Stimulated activated effector memory CD8-positive, alpha-beta T cell treated with anti-CD3 and anti-CD28 coated beads, Interleukin-12 subunit alpha, Interleukin-12 subunit beta, amount 100 ng/mL, for 72 hours (primary cell): Measurements from ENCODE around the gene TPPP3.

Experiments used
- ATAC-seq: fragments of 150-1000 bp; cut with Tn5 transposase; 2 replicates; pipeline ENCODE4 v1.10.0; 2021
- DNase-seq, 2 donors: peaks; one replicate each; pipeline ENCODE4 v3.0.0; 2021 to 2022; ENCODE audit warnings: low spot score in 2 of 2
- H3K27ac Mint-ChIP-seq: one replicate; pipeline ENCODE4 v1.8.0; 2022; ENCODE audit warnings: mild to moderate bottlenecking, mixed read lengths
- H3K36me3 Mint-ChIP-seq: one replicate; pipeline ENCODE4 v1.8.0; 2022; ENCODE audit warnings: mild to moderate bottlenecking, mixed read lengths
- H3K4me1 Mint-ChIP-seq: one replicate; pipeline ENCODE4 v1.8.0; 2022; ENCODE audit warnings: mixed read lengths
- H3K4me3 Mint-ChIP-seq: one replicate; pipeline ENCODE4 v1.8.0; 2022; ENCODE audit warnings: mild to moderate bottlenecking, mixed read lengths
- H3K9me3 Mint-ChIP-seq: one replicate; pipeline ENCODE4 v1.8.0; 2022; ENCODE audit warnings: mixed read lengths

TPPP3 gene

DNA sequence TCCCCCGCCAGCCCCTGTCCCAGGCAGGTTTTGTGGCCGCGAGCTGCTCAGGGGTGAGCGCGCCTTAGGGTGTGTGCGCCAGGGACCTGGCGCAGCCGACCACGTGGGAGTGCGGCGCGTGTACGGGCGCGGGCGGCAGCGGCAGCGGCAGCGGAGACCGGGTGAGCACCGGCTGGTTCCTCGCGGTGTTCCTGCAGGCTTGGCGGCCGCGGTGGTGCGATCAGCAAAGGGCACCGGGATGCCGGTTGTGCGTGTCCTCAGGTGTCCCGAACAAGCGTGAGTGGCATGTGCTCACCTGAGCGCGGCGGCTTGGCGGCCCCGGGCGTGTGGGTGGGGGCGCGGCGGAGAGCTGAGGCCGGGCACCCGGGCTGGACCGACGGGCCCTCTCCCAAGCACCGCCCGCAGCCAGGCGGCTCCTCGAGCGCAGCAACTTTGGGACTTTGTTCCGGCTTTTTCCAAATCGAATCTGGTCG lies 37.2 kb upstream of the TPPP3 start:
- ATAC-seq (peak; percentile 47), DNase-seq (peak in 1 of 2 donors; percentile 65)
- H3K4me1 Mint-ChIP-seq: peaks cover 11% of the 10 kb centered on the region

DNA sequence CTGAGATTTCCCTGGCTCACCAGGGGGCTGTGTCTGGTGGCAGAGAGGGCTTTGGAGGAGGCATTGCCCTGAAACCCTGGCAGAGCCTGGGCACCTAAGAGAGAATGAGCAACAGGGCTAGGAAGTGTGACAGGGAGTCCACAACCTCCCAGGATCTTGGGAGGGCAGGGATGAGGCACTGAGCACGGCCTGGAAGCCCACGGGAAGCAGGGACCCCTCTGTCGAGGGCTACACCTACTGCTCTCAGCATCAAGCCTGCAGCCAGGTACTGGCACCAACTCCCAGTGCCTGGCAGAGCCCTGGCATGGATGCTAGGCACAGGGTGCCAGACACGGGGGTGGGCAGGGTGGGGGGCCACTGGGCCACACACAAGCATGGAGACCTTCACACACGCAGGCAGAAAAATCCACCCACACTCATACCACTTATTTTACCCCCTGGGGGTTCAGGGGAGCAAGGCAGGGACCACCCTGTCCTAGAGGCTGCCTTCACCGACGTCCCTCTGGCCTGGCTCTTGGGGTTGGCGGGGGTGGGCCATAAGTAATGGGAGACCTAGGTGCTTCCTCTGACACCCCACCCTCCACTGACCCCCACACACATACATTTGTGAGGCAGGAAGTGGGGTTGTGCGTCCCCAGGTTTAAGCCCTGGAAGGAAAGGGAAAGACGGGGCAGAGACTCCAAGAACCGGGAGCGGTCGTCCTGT lies 36.7 kb upstream of the TPPP3 start:
- ATAC-seq (no peak), DNase-seq (no peak)
- Mint-ChIP-seq H3K4me3 (peak overlapping the region; percentile 75), H3K27ac (no peak overlapping the region), H3K36me3 (no peaks in the 10 kb centered on the region), H3K4me1 (peaks cover 11% of the 10 kb centered on the region), H3K9me3 (no peaks in the 10 kb centered on the region)

More for the DNA sequence above, 37.2 kb upstream of the TPPP3 start:
- H3K27ac Mint-ChIP-seq: no peak overlapping the region
- peak overlapping the region; percentile 75 for H3K4me3 Mint-ChIP-seq
- no peaks in the 10 kb centered on the region for H3K9me3 Mint-ChIP-seq
- no peaks in the 10 kb centered on the region for H3K36me3 Mint-ChIP-seq

DNA sequence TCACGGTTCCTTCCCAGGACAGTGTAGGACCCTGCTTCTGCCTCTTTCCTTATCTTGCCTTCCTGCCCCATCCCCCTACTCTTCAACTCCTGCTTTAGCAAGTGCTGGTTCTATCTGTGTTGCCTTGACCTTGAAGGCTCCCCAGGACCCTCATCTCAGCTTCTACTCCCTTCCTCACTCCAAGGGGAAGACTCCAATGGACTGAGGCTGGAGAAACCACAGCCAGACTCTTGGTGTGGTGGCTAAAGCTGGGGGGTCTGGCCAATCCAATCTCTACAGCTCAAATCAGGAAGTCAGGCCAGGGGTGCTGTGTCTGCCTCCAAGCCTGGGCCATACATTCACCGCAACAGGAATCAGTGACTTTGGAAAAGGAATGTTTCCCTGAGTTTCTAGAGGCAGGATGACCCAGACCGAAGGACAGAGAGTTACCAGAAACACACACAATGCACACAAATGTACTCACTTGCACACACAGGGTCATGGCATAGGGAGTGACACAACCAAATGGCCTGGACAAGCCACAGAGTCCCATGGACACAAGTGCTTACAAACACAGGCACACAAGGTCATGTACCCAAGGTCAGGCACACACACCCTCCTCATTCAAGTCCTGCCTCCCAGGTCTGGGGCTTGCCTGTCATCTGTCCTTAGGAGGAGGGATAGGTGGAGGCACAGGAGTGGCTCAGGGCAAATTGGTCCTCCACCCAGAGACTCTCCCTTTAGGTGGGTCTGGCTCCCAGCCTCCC lies 35.9 kb upstream of the TPPP3 start:
- H3K4me1 Mint-ChIP-seq: peaks cover 8% of the 10 kb centered on the region
- H3K36me3 Mint-ChIP-seq: no peaks in the 10 kb centered on the region
- H3K4me3 Mint-ChIP-seq: peak overlapping the region; percentile 75
- DNase-seq (peak in 1 of 2 donors; percentile 55), ATAC-seq (no peak)
- H3K9me3 Mint-ChIP-seq: no peaks in the 10 kb centered on the region
- H3K27ac Mint-ChIP-seq: peak overlapping the region; percentile 29

DNA sequence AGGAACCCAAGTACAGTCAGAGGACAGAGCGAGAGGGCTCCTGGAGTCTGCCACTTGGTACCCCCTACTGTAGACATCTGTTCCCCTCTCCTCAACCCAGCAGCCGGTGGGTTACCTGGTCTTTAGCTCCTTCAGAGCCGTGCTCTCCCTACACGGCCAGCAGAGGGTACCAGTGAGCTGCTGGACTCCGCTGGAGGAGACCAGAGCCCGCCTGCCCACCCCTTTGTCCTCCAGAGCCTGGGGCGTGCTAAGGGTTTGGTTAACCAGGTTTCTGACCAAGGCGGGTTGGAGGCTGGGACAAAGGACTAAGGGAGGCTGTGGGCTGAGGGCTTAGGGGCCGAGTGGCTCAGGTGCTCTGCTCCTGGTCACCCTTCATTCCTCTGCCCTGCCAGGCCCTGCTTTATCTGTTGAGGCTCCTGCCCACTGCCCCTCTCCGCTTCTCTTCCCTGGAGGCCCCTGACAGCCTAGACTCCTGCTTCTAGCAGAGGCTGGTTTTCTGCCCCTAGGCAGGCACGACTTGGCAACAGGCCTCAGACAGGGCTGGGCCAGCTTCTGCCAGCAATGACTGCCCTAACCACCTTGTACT lies 34.9 kb upstream of the TPPP3 start:
- Mint-ChIP-seq H3K36me3 (no peaks in the 10 kb centered on the region), H3K27ac (peak overlapping the region; percentile 29), H3K9me3 (no peaks in the 10 kb centered on the region), H3K4me1 (peaks cover 6% of the 10 kb centered on the region), H3K4me3 (no peak overlapping the region)
- peak; percentile 58 to 83 for DNase-seq
- peak; percentile 76 for ATAC-seq

DNA sequence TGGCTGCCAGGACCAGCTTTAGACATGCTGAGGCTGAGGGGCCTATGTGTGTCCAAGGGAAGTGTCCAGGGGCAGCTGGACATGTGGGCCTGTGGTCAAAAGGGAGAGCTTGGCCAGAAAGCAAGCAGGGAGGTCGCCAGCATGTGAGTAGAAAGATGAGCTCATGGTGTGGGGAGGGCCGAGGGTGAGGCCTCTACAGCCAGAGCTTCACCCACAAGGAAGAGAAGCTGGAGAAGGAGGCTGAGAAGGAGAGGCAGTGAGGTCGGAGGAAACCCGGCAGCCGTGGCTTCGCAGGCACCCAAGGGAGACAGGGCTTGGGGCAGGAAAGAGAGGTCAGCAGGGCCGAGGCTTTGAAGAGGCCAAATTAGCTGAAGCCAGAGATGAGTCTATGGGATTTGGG lies 33.7 kb upstream of the TPPP3 start:
- ATAC-seq (no peak), DNase-seq (no peak)
- Mint-ChIP-seq H3K27ac (no peak overlapping the region), H3K4me3 (no peak overlapping the region), H3K9me3 (no peaks in the 10 kb centered on the region), H3K36me3 (no peaks in the 10 kb centered on the region), H3K4me1 (peaks cover 6% of the 10 kb centered on the region)

DNA sequence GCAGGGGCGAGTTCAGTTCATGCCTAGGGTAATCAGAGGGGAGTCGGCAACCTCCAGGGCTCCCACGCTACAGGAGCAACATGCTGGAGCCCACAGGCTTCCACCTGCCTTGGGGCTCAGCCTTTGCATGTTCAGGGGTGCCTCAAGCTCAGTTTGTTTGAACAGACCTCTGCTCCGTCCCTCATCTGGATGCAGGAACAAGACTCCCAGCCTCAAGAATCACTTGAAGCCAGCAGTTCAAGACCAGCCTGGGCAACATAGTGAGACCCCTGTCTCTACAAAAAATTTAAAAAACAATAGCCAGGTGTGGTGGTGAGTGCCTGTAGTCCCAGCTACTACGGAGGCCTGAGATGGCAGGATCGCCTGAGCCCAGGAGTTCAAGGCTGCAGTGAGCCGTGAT lies 32.7 kb upstream of the TPPP3 start:
- DNase-seq (no peak), ATAC-seq (no peak)
- no peaks in the 10 kb centered on the region for H3K9me3 Mint-ChIP-seq
- no peak overlapping the region for H3K27ac Mint-ChIP-seq
- peaks cover 6% of the 10 kb centered on the region for H3K4me1 Mint-ChIP-seq
- no peak overlapping the region for H3K4me3 Mint-ChIP-seq
- H3K36me3 Mint-ChIP-seq: no peaks in the 10 kb centered on the region

DNA sequence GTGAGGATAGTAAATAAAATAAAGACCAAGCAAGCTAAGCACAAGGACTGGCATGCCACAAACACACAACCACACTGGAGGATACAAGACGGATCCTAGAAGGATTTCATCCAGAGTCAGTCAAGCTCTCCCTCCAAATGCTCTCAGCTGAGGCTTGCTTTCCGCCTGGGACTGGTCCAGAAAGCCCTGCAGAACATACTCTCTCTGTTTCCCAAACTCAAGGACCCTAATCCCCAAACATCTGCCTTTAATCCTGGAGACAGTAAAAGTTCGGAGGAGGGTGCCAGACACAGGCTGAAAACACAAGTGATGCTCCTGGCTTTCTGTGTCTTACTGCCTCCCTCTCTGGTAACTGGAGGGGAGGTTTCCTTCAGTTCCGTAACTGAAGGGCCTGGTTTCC lies 32.3 kb upstream of the TPPP3 start:
- DNase-seq: no peak
- H3K36me3 Mint-ChIP-seq: no peaks in the 10 kb centered on the region
- peaks cover 5% of the 10 kb centered on the region for H3K4me1 Mint-ChIP-seq
- H3K4me3 Mint-ChIP-seq: no peak overlapping the region
- no peaks in the 10 kb centered on the region for H3K9me3 Mint-ChIP-seq
- H3K27ac Mint-ChIP-seq: no peak overlapping the region
- no peak for ATAC-seq

DNA sequence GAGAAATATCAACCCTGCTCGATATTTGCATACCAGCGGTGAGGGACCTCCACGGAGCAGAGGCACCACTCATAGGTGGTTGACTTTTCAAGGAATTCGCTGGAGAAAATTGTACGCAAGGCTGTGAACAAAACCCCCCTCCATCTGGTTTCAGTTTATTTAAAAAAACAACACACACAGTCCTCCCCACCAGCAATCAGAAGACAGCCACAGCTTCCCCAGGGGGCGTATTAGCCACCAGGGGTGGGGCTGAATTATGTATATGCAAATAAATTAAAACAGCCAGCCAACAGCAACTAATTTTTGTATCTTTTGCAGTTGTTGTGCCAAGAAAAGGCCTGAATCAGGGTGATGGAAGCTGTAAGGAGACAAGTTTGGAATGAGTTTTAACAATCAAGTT lies 31.8 kb upstream of the TPPP3 start:
- Mint-ChIP-seq H3K4me3 (no peak overlapping the region), H3K36me3 (no peaks in the 10 kb centered on the region), H3K9me3 (no peaks in the 10 kb centered on the region), H3K27ac (no peak overlapping the region), H3K4me1 (peaks cover under 1% of the 10 kb centered on the region)
- DNase-seq (no peak), ATAC-seq (no peak)

DNA sequence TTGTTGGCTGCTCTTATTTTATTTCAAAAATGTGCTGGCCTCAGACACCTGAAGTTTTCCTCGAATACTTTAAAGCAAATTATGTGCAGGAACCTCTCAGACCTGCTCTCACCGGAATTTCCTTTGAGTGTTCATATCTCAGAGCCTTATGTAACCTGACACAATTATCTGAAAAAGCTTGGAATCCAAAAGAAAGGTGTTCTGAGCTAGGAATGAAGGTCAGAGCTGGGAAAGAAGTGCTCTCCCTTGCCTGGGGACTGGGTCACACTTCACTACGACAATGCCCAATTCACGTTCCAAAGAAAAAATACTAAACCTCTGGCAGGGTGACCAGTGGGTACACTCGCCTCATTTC lies 30.9 kb upstream of the TPPP3 start:
- H3K4me3 Mint-ChIP-seq: no peak overlapping the region
- H3K4me1 Mint-ChIP-seq: no peaks in the 10 kb centered on the region
- H3K36me3 Mint-ChIP-seq: no peaks in the 10 kb centered on the region
- no peak for ATAC-seq
- no peaks in the 10 kb centered on the region for H3K9me3 Mint-ChIP-seq
- DNase-seq: no peak
- no peak overlapping the region for H3K27ac Mint-ChIP-seq

DNA sequence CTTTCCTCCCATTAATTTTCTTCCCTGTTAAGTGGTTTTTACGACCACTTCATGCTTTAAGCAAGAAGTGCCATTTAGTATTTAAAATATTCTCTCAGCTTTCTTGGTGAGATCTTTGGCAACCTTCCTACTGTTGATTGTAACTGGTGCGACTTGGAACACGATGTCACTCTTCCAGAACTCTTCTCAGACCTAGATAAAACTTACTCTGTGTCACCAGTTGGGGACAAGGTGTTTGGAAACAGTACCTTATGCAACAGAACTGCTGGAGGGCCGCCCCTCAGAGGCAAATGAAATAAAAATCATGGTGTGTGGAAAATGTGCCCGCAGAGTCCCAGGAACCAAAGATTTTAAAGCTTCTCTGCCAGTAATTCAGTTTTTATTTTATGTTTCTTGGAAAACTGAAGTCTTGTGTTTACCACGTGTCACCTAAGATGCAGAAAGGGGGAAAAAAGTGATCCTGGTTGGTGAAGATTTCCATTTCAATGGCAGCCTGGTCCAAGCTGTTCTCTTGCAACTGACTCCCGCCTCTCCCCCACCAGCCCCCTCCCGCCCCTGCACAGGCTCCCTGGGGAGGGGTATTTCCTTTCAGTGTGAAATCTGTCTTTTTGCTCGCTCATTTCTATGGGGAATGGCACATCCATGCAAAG lies 30.4 kb upstream of the TPPP3 start:
- Mint-ChIP-seq H3K36me3 (no peaks in the 10 kb centered on the region), H3K4me3 (no peak overlapping the region), H3K4me1 (no peaks in the 10 kb centered on the region), H3K9me3 (no peaks in the 10 kb centered on the region), H3K27ac (no peak overlapping the region)
- DNase-seq (no peak), ATAC-seq (no peak)

DNA sequence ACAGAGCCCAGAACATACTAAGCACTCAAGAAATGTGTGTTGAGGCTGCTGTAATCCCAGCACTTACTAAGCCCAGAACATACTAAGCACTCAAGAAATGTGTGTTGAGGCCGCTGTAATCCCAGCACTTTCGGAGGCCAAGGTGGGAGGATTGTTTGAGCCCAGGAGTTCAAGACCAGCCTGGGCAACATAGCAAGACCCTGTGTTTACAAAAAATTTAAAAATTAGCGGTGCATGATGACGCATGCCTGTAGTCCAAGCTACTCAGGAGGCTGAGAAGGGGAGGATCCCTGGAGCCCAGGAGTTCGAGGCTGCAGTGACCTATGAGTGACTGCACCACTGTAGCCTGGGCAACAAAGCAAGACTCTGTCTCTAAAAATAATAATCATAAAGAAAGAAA lies 29.7 kb upstream of the TPPP3 start:
- ATAC-seq: no peak
- no peak overlapping the region for H3K27ac Mint-ChIP-seq
- no peaks in the 10 kb centered on the region for H3K9me3 Mint-ChIP-seq
- H3K4me1 Mint-ChIP-seq: no peaks in the 10 kb centered on the region
- no peak for DNase-seq
- no peaks in the 10 kb centered on the region for H3K36me3 Mint-ChIP-seq
- H3K4me3 Mint-ChIP-seq: no peak overlapping the region

DNA sequence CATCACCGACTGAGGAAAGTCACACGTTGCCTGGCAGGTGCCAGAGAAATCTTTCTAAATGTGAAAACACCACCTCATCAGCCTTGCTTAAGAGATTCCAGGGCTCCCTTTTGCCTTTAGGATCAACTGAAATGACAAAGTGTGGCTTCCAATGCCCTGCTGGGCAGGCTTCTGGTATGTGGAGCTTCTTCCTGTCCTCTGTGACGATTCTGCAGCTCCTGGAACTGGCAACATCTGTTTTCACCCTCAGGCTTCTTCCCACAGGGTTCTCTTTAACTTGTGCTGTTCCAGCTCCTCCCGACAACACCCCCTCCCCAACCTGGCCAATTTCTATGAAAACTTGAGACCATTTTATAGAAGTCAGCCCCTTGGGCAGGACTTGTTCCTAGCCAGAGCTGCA lies 27.7 kb upstream of the TPPP3 start:
- no peak overlapping the region for H3K4me3 Mint-ChIP-seq
- peaks cover 6% of the 10 kb centered on the region for H3K4me1 Mint-ChIP-seq
- no peaks in the 10 kb centered on the region for H3K9me3 Mint-ChIP-seq
- H3K36me3 Mint-ChIP-seq: no peaks in the 10 kb centered on the region
- DNase-seq: no peak
- H3K27ac Mint-ChIP-seq: no peak overlapping the region
- no peak for ATAC-seq

DNA sequence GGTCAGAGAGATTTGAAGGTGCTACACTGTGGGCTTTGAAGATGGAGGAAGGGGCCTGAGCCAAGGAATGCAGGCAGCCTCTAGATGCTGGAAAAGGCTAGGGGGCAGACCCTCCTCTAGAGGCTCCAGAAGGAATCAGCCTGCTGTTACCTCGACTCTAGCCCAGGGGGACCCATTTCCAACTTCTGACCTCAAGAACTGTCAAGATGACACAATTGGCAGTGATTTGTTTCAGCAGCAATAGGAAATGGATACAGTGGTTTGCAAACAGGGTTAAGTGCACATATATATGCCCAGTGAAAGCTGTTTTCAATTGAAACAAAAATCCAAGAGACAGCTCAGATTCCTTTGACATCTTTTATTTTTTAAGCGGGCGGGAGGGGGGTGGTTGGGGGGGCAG lies 26.6 kb upstream of the TPPP3 start:
- H3K4me3 Mint-ChIP-seq: no peak overlapping the region
- ATAC-seq (no peak), DNase-seq (no peak)
- H3K36me3 Mint-ChIP-seq: no peaks in the 10 kb centered on the region
- no peaks in the 10 kb centered on the region for H3K9me3 Mint-ChIP-seq
- peaks cover 13% of the 10 kb centered on the region for H3K4me1 Mint-ChIP-seq
- no peak overlapping the region for H3K27ac Mint-ChIP-seq

DNA sequence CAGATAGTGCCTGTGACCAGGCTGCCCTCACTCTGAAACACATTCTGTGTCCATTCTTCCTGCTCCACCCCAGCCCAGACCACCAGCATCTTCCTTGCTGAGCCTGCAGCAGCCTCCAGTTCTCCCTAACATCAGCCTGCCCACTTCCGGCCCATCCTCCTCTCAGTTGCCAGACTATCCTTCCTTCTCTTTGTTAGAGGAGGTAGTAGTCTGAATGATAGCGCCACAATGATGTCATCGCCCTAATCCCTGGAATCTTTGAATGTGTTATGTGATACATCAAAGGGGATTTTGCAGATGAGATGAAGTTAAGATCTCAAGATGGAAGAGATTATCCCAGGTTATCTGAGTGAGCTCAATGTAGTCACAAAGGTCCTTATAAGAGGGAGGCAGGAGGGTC lies 26.2 kb upstream of the TPPP3 start:
- Mint-ChIP-seq H3K27ac (peak overlapping the region; percentile 5), H3K9me3 (no peaks in the 10 kb centered on the region), H3K4me1 (peaks cover 13% of the 10 kb centered on the region), H3K4me3 (no peak overlapping the region), H3K36me3 (no peaks in the 10 kb centered on the region)
- ATAC-seq (no peak), DNase-seq (no peak)

DNA sequence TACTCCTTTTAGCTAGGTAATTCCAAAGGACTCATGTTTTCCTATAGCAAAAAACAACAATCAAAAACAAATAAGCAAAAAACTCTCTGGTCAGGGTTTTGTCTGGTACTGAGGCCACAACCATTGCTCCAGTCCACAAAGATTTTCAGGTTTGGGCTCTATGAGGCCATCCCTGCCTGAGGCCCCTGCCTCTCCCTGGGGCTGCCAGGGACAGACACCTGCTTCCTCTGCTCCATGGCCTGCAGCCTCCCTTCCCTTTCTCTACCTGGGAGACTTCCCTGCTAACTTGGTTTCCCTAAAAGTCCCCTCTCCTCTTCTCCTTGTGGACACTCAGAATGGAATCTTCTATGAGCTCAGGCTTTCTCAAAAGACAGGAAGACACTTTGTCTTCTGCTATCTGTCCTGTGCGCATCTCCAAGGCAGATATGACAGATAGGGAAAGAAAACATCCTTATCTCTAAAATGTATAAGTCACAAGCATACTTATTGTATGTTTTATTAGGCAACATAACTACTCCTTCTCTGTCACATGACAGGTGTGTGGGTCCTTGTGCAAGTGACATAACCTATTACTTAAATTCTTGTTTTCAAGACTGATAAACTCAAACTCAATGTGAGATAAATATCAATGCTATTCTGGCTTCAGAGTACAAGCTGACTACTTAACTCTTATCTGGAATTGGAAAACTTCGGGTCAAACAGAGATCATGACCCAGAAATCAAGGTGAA lies 24.2 kb upstream of the TPPP3 start:
- H3K4me1 Mint-ChIP-seq: peaks cover 13% of the 10 kb centered on the region
- no peak for ATAC-seq
- no peaks in the 10 kb centered on the region for H3K9me3 Mint-ChIP-seq
- H3K4me3 Mint-ChIP-seq: peak overlapping the region; percentile 73
- no peaks in the 10 kb centered on the region for H3K36me3 Mint-ChIP-seq
- peak overlapping the region; percentile 75 for H3K27ac Mint-ChIP-seq
- no peak for DNase-seq
